ENCODE data around the gene CCDC13. TPM values are rescaled to one million over a fixed set of nuclear protein-coding genes. Genes with fewer than 3 reads are reported as not detected.

The CCDC13 gene
- total RNA-seq, 1 experiment from 2014 or later = 0.82 TPM

- Histone ChIP-seq H3K4me1 (no peaks in the 10 kb centered on the region), H3K36me3 (ENCODE audit: control insufficient read depth, insufficient read depth, low read length) (no peaks in the 10 kb centered on the region), H3K4me3 (ENCODE audit: low read depth, low read length) (no peak overlapping the region), H3K9me3 (no peaks in the 10 kb centered on the region), H3K27me3 (replicated peaks; ENCODE audit: control insufficient read depth, insufficient read depth, low read length) (no peaks in the 10 kb centered on the region)
- intact Hi-C loops (cut with micrococcal nuclease; ENCODE audit: unreplicated experiment) = no loop called here
- Mint-ChIP-seq H3K27me3 (ENCODE audit: insufficient read depth, unreplicated experiment) (no peaks in the 10 kb centered on the region), H3K36me3 (ENCODE audit: insufficient read depth, unreplicated experiment) (peaks cover 4% of the 10 kb centered on the region), H3K27ac (ENCODE audit: unreplicated experiment) (no peak overlapping the region), H3K4me1 (ENCODE audit: low read depth, unreplicated experiment) (no peaks in the 10 kb centered on the region), H3K9me3 (ENCODE audit: unreplicated experiment) (no peaks in the 10 kb centered on the region), H3K4me3 (ENCODE audit: unreplicated experiment) (no peak overlapping the region)
- ChIA-PET POLR2A (no interaction called here), CTCF (no interaction called here)
- no peak for DNase-seq
- BruUV-seq (replicated peaks) = no TSS peak
- TF ChIP-seq CTCF (IDR thresholded peaks at IDR 0.05; ENCODE audit: insufficient read depth in 1 of 2, low read depth in 1 of 2, low read length in 1 of 2, severe bottlenecking in 1 of 2, unreplicated experiment in 1 of 2) = no peak
Measured at GRCh38 chr3:42762046-42762724, 10.9 kb downstream of the CCDC13 start.

DNA sequence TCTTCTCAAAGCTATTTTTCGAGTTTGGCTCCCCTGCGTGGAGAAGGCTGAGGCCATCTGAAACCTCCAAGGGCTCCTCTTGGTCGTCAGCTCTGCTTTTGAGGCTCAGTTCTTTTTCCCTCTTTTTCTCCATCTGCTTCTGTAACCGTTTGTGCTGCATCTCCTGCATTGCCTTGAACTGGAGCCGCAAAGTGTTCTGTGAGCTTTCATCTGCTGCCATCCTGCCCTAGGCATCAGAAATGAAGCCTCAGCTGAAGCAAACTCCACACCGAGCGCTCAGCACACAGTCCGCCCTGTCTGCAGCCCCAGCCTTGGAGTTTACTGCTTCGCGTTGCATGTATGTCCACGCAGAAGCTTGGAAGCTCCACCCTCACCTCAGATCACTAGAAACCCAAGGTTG, 14.9 kb downstream of the CCDC13 start:
- no peak overlapping the region for H3K4me3 ChIP-seq (ENCODE audit: low read depth, low read length)
- H3K4me1 ChIP-seq = peaks cover 7% of the 10 kb centered on the region; the same call in 1 of the 2 replicates
- H3K4me3 Mint-ChIP-seq (ENCODE audit: unreplicated experiment) = no peak overlapping the region
- POLR2A ChIA-PET = no interaction called here
- H3K9me3 Mint-ChIP-seq (ENCODE audit: unreplicated experiment) = no peaks in the 10 kb centered on the region
- H3K36me3 Mint-ChIP-seq (ENCODE audit: insufficient read depth, unreplicated experiment) = peaks cover 4% of the 10 kb centered on the region
- TF ChIP-seq CTCF (IDR thresholded peaks at IDR 0.05; ENCODE audit: insufficient read depth in 1 of 2, low read depth in 1 of 2, low read length in 1 of 2, severe bottlenecking in 1 of 2, unreplicated experiment in 1 of 2) = no peak
- CTCF ChIA-PET = no interaction called here
- intact Hi-C loops (cut with micrococcal nuclease; ENCODE audit: unreplicated experiment) = no loop called here
- no peaks in the 10 kb centered on the region for H3K4me1 Mint-ChIP-seq (ENCODE audit: low read depth, unreplicated experiment)
- no peaks in the 10 kb centered on the region for H3K27me3 Mint-ChIP-seq (ENCODE audit: insufficient read depth, unreplicated experiment)
- H3K27ac Mint-ChIP-seq (ENCODE audit: unreplicated experiment) = no peak overlapping the region
- BruUV-seq (replicated peaks) = no TSS peak
- no peak for DNase-seq
- no peaks in the 10 kb centered on the region for H3K27me3 ChIP-seq (replicated peaks; ENCODE audit: control insufficient read depth, insufficient read depth, low read length)
- no peaks in the 10 kb centered on the region for H3K9me3 ChIP-seq
- no peaks in the 10 kb centered on the region for H3K36me3 ChIP-seq (ENCODE audit: control insufficient read depth, insufficient read depth, low read length)

GRCh38 chr3:42756681-42757213, 16.3 kb downstream of the CCDC13 start:
- CTCF ChIA-PET = interaction anchor here (0.6 to 1.6 kb wide), 4 partner anchors 10 to 495 kb away, joined by 4 to 14 read pairs (median 4); no protein-coding TSS in a partner anchor
- no peaks in the 10 kb centered on the region for H3K9me3 ChIP-seq
- Mint-ChIP-seq H3K4me1 (ENCODE audit: low read depth, unreplicated experiment) (no peaks in the 10 kb centered on the region), H3K27ac (ENCODE audit: unreplicated experiment) (no peak overlapping the region), H3K36me3 (ENCODE audit: insufficient read depth, unreplicated experiment) (peaks cover 4% of the 10 kb centered on the region), H3K27me3 (ENCODE audit: insufficient read depth, unreplicated experiment) (no peaks in the 10 kb centered on the region), H3K9me3 (ENCODE audit: unreplicated experiment) (no peaks in the 10 kb centered on the region), H3K4me3 (ENCODE audit: unreplicated experiment) (no peak overlapping the region)
- H3K36me3 ChIP-seq (ENCODE audit: control insufficient read depth, insufficient read depth, low read length) = no peaks in the 10 kb centered on the region
- peaks cover 7% of the 10 kb centered on the region; the same call in 1 of the 2 replicates for H3K4me1 ChIP-seq
- no peak for TF ChIP-seq CTCF (IDR thresholded peaks at IDR 0.05; ENCODE audit: insufficient read depth in 1 of 2, low read depth in 1 of 2, low read length in 1 of 2, severe bottlenecking in 1 of 2, unreplicated experiment in 1 of 2)
- BruUV-seq (replicated peaks) = no TSS peak
- H3K4me3 ChIP-seq (ENCODE audit: low read depth, low read length) = no peak overlapping the region
- intact Hi-C loops (cut with micrococcal nuclease; ENCODE audit: unreplicated experiment) = no loop called here
- H3K27me3 ChIP-seq (replicated peaks; ENCODE audit: control insufficient read depth, insufficient read depth, low read length) = no peaks in the 10 kb centered on the region
- POLR2A ChIA-PET = no interaction called here
- no peak for DNase-seq

All from Caco-2 (cell line).